NCI-H1930 (cell line): ENCODE results near the gene DOK5.

Experiments
- DNase-seq, 2 experiments: peaks; one replicate each; lab custom pipeline; 2025; lab: John Stamatoyannopoulos, UW

The DOK5 gene

DNA sequence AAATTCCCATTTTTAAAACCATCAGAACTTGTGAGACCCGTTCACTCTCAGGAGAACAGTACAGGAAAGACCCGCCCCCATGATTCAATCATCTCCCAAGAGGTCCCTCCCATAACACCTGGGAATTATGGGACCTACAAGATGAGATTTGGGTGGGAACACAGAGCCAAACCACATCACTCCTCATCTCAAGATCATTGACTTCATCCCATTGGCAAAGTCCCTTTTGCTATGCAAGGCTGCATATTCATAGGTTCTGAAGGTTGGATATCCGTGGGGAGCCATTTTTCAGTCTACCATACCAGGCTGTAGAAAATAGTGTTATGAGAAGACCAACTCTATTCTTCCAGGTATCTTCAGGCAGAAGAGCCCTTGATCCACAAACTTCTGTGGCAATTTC lies 219.1 kb downstream of the DOK5 start:
- no peak for DNase-seq

GRCh38 chr20:54698373-54698772 lies 223.0 kb downstream of the DOK5 start:
- DNase-seq: no peak
